GM21576 (cell line): ENCODE results near the gene BCAS1.
"Not testable (repeated sequence)": the region's sequence is repeated elsewhere in the genome, so short reads cannot be mapped to it uniquely, and the experiment has no call there.

Experiments
- ATAC-seq: cut with Tn5 transposase; IDR thresholded peaks from one replicate; pipeline ENCODE4 v1.9.1; 2021; ENCODE audit warnings: mild to moderate bottlenecking, moderate library complexity; ENCODE audit not compliant: unreplicated experiment

The BCAS1 gene

GRCh38 chr20:53946106-53946505 lies 124.3 kb downstream of the BCAS1 start:
- no peak for ATAC-seq

- no peak for ATAC-seq
Measured at GRCh38 chr20:53945478-53945877, 124.9 kb downstream of the BCAS1 start.

GRCh38 chr20:53944796-53945195 lies 125.6 kb downstream of the BCAS1 start:
- ATAC-seq = no peak

- ATAC-seq = no peak
Measured at GRCh38 chr20:53943522-53944291, 126.7 kb downstream of the BCAS1 start.

GRCh38 chr20:53942973-53943372 lies 127.4 kb downstream of the BCAS1 start:
- no peak for ATAC-seq

GRCh38 chr20:53942472-53942816 lies 128.0 kb downstream of the BCAS1 start:
- ATAC-seq = no peak

- ATAC-seq = no peak
Measured at GRCh38 chr20:53941680-53942471, 128.5 kb downstream of the BCAS1 start.

- ATAC-seq = no peak
Measured at GRCh38 chr20:53940907-53941545, 129.4 kb downstream of the BCAS1 start.

- ATAC-seq = no peak
Measured at GRCh38 chr20:53940360-53940702, 130.1 kb downstream of the BCAS1 start.

- ATAC-seq = peak; percentile 52
Measured at GRCh38 chr20:53939572-53940359, 130.6 kb downstream of the BCAS1 start.

- no peak for ATAC-seq
Measured at GRCh38 chr20:53939190-53939571, 131.2 kb downstream of the BCAS1 start.

- ATAC-seq = no peak
Measured at GRCh38 chr20:53938739-53939138, 131.7 kb downstream of the BCAS1 start.

- ATAC-seq = no peak
Measured at GRCh38 chr20:53937929-53938367, 132.4 kb downstream of the BCAS1 start.

GRCh38 chr20:53937339-53937741 lies 133.1 kb downstream of the BCAS1 start:
- ATAC-seq = no peak

GRCh38 chr20:53935344-53936084 lies 134.9 kb downstream of the BCAS1 start:
- no peak for ATAC-seq

- peak; percentile 31 for ATAC-seq
Measured at GRCh38 chr20:53934421-53935343, 135.7 kb downstream of the BCAS1 start.

GRCh38 chr20:53933232-53933846 lies 137.1 kb downstream of the BCAS1 start:
- ATAC-seq = no peak

- not testable (repeated sequence) for ATAC-seq
Measured at GRCh38 chr20:53932655-53933192, 137.7 kb downstream of the BCAS1 start.

- ATAC-seq = no peak
Measured at GRCh38 chr20:53931597-53931996, 138.8 kb downstream of the BCAS1 start.
